Activated CD8-positive, alpha-beta memory T cell treated with anti-CD3 and anti-CD28 coated beads, Interleukin-2, amount 50 U/mL, for 1 hour (primary cell): Measurements from ENCODE around the gene USP47.

Source experiments
- DNase-seq: peaks from one replicate; pipeline ENCODE4 v3.0.0-alpha.2; 2020; ENCODE audit errors: extremely low read depth

Gene USP47

GRCh38 chr11:11841723-11842420 is at the start of gene USP47:
Gene USP47, plus strand, starts transcription at chr11:11841972. Its CDS starts 214 bp downstream, at chr11:11842186.
- DNase-seq = peak; percentile 90

GRCh38 chr11:11793073-11793472 is 48.7 kb upstream of the USP47 start:
- DNase-seq = no peak

- peak; percentile 47 for DNase-seq
Observed at GRCh38 chr11:11798586-11799438, 43.0 kb upstream of the USP47 start.

- no peak for DNase-seq
Observed at GRCh38 chr11:11805228-11805627, 36.5 kb upstream of the USP47 start.

- no peak for DNase-seq
Observed at GRCh38 chr11:11806074-11806473, 35.7 kb upstream of the USP47 start.

- no peak for DNase-seq
Observed at GRCh38 chr11:11806586-11806985, 35.2 kb upstream of the USP47 start.

GRCh38 chr11:11807811-11808782 is 33.7 kb upstream of the USP47 start:
- DNase-seq = no peak

GRCh38 chr11:11808992-11809615 is 32.7 kb upstream of the USP47 start:
- DNase-seq = no peak

- no peak for DNase-seq
Observed at GRCh38 chr11:11810764-11811726, 30.7 kb upstream of the USP47 start.

- DNase-seq = no peak
Observed at GRCh38 chr11:11813288-11813962, 28.3 kb upstream of the USP47 start.

GRCh38 chr11:11814614-11815452 is 26.9 kb upstream of the USP47 start:
- no peak for DNase-seq

GRCh38 chr11:11816511-11817314 is 25.1 kb upstream of the USP47 start:
- DNase-seq = no peak

- DNase-seq = no peak
Observed at GRCh38 chr11:11817957-11818356, 23.8 kb upstream of the USP47 start.

- DNase-seq = no peak
Observed at GRCh38 chr11:11818529-11819121, 23.1 kb upstream of the USP47 start.

GRCh38 chr11:11821899-11822298 is 19.9 kb upstream of the USP47 start:
- no peak for DNase-seq

GRCh38 chr11:11822946-11823345 is 18.8 kb upstream of the USP47 start:
- no peak for DNase-seq

- no peak for DNase-seq
Observed at GRCh38 chr11:11826260-11826659, 15.5 kb upstream of the USP47 start.

- no peak for DNase-seq
Observed at GRCh38 chr11:11827272-11827671, 14.5 kb upstream of the USP47 start.
